ENCODE data around the gene ING5.
"Not testable (repeated sequence)": the region's sequence is repeated elsewhere in the genome, so short reads cannot be mapped to it uniquely, and the experiment has no call there.

ING5 gene

GRCh38 chr2:241742320-241742939, 40.6 kb downstream of the ING5 start:
- no peak for DNase-seq

DNA sequence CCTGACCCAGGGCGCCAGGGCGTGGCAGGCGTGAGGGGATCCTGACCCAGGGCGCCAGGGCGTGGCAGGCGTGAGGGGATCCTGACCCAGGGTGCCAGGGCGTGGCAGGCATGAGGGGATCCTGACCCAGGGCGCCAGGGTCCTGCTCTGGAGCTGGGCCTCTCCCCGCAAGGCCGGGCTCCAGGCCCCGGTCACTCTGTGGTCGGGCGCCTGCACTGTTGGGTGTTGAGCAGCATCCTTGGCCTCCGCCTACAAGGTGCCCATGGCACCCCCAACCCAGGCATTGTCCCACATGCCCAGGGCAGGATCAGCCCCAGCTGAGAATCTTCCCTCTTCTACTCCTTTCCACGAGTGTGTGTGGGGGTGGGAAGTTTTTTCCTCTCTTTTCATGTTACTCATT, 41.2 kb downstream of the ING5 start:
- not testable (repeated sequence) for DNase-seq

DNA sequence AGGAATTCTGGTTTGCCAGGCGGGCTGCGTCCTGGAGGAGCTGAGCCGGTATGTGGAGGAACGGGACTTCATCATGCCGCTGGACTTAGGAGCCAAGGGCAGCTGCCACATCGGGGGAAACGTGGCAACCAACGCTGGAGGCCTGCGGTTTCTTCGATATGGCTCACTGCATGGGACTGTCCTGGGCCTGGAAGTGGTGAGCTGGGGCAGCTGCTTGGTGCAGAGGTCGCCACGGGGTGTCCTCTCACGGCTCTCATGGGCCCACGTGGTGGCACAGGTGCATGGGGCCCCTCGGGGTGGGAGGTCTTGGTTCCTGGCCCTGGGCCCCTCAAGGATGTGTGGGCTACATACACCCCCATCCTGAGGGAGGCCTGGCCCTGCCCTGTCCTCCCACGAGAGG, 41.8 kb downstream of the ING5 start:
- DNase-seq, result no peak

GRCh38 chr2:241744028-241744754, 42.4 kb downstream of the ING5 start:
- DNase-seq, result no peak

DNA sequence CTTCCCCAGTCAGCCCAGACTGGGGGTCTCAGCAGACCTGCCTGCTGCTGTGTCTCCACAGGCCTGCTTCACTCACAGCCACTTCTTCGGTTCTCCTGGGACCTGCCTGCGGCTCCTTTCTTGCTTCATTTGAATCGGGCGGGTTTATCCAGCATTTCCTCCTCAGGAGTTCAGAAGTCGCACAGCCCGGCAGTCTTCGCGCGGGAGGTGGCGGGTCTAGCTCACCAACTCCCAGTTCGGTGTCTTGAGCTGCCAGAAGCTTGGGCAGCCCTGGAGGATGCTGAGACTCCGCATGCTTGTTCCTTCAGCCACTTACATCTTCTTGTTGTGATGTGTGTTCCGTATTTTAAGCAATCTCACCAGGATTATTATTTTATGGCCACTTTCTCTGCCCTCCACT, 43.4 kb downstream of the ING5 start:
- no peak for DNase-seq

- no peak for DNase-seq
Measured at GRCh38 chr2:241746084-241746483, 44.2 kb downstream of the ING5 start.

GRCh38 chr2:241748468-241749256, 46.8 kb downstream of the ING5 start:
- no peak for DNase-seq

GRCh38 chr2:241750076-241750840, 48.4 kb downstream of the ING5 start:
- no peak for DNase-seq

DNA sequence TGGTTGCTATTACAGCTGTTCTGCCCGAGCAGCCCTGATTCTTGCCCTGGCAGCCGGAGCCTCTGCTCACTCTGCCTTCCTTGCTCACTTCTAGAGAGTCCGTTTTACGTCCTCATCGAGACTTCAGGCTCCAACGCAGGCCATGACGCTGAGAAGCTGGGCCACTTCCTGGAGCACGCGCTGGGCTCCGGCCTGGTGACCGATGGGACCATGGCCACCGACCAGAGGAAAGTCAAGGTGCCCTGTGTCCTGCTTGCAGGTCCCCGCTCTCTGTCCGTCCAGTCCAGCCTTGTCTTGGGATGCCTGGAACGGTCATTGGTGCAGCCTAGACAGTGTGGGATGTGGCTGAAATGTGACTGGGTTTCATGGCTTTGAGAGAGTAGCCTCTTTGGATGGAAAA, 49.3 kb downstream of the ING5 start:
- no peak for DNase-seq

GRCh38 chr2:241751776-241752175, 49.9 kb downstream of the ING5 start:
- DNase-seq, result no peak

DNA sequence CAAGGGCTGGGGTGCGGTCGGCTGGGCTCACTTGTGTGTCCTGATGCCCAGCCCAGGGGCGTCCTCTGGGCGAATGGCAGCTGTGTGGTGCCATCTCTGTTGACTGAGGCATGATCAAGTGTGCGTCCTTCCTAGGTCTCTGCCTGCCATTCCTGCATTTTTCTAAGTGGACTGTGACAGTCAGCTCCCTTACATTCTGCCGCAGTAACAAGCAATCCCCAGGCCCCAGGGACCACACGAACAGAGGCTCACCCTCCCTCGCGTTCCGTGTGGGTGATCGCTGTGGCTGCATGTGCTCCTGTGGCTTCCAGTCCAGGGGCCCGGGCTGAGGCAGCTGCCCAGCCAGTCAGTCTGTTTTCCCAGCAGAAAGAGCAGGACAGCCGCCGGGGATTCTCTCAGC, 50.4 kb downstream of the ING5 start:
- no peak for DNase-seq

DNA sequence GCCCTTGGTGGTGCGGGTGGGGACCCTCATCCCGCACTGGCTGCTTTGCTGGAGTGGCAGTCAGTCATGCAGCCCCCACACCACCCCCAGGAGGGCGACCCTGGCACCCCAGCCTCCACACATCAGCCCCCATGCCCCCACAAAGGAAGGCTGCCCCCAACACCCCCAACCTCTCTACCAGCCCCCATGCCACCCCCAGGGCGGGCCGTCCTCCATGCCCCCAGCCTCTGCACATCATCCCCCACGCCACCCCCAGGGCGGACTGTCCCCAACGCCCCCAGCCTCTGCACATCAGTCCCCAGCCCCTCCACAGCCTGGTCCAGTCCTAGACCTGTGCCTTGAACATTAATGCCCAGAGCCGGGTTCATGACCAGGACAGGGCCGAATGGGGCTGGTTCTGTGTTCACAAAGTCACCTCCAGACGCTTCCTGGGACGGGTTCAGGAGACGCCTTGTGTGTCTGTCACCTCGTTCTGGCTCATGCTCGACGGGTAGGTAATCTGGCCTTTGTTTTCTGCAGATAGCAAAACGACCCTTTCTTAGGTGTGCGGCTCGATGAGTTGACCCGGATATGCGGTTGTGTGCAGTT, 50.9 kb downstream of the ING5 start:
- DNase-seq, result no peak

DNA sequence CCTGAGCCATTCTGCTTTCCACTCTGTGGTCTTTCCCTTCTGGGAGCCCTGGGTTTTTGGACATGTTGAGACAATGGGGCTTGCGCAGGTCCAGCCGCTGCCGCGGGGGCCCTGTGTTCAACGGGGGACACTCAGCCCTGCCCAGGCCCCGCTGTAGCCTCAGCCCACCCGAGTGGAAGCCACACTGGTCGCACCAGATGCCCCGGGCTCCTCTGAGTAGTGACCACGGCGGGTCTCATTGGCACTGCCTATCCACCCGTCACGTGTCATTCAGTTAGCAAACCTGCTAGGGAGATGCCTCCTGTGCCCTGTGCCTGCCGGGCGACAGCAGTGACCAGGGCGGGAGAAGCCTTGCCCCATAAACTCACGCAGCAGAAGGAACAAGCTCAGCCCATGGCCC, 51.7 kb downstream of the ING5 start:
- no peak for DNase-seq

DNA sequence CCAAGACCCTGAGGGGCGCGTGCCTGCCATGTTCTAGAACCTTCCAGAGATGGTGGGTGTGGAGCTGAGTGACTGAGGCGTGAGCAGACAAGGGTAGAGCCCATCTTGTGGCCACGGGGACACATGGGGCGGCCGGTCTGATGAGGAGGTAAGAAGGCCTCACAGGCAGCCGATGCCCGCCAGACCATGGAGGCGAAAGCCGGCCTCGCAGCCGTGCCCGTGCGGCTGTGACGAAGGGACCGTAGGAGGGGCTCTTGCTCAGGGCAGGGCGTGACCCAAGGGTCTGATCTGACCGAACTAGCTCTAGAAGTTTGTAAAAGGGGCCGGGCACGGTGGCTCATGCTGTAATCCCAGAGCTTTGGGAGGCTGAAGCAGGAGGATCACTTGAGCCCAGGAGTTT, 52.2 kb downstream of the ING5 start:
- DNase-seq, result no peak

DNA sequence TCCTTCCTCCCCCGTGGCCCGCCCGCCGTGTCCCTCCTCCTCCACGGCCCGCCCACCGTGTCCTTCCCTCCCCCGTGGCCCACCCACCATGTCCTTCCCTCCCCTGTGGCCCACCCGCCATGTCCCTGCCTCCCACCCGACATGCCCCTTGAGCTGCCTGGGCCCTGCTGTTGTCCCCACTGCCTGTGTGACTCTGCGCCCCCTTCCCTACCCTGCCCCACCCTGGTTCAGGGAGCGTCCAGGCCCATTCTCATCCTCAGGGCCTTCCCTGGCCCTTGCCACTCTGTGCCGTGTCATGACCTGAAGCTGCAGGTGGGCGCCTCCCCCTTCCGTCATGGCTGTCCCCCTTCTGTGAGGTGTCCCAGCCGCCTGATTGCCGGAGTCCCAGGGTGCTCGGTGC, 53.3 kb downstream of the ING5 start:
- no peak for DNase-seq

GRCh38 chr2:241755777-241756176, 53.9 kb downstream of the ING5 start:
- DNase-seq, result no peak

GRCh38 chr2:241759067-241759807, 57.4 kb downstream of the ING5 start:
- DNase-seq, result no peak

DNA sequence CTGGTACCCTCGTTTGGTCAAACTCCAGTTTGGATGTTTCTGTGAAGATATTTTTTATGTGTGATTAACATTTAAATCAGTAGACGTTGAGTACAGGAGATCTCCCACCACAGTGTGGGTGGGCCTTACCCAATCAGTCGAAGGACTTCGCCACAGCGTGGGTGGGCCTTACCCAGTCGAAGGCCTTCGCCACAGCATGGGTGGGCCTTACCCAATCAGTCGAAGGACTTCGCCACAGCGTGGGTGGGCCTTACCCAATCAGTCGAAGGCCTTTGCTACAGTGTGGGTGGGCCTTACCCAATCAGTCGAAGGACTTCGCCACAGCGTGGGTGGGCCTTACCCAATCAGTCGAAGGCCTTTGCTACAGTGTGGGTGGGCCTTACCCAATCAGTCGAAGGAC, 58.1 kb downstream of the ING5 start:
- not testable (repeated sequence) for DNase-seq

- no peak for DNase-seq
Measured at GRCh38 chr2:241760301-241760771, 58.5 kb downstream of the ING5 start.

DNA sequence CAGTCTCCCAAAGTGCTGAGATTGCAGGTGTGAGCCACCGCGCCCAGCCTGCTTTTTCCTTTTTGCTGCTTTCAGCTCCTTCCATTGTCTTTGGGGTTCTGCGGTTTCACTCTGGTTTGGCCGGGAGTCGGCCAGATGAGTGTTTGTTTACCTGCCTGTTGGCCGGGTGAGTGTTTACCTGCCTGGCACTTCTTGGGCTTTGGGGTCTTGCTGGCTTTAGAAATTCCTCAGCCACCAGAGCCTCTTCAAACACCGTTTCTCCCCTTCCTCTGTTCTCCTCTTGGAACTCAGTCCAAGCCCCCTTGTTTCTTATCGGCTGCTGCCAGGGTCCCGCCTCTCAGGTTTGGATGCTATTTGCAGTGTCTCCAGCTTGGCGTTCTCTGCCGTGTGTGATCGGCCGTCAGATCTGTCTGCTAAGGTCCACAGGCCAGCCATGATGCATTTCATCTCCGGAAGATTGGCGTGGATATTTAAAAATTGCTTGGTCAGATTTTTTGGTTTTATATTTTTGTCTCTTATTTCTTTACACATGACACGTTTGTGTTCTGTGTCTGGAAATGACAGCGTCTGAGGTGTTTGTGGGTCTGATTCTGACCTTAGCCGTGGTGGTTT, 60.6 kb downstream of the ING5 start:
- DNase-seq, result no peak

GRCh38 chr2:241762933-241763369, 61.1 kb downstream of the ING5 start:
- DNase-seq, result no peak

Data from suppressor macrophage treated with lipopolysaccharide for 4 hours (primary cell).